HCT116 (cell line): ENCODE results near the gene KIF18A. TPM values are rescaled to one million over a fixed set of nuclear protein-coding genes. Genes with fewer than 3 reads are reported as not detected.

Experiments used
- ATAC-seq: fragments of 200-7000 bp; cut with Tn5 transposase; 2 replicates; pipeline ENCODE4 v1.9.1; 2020; ENCODE audit warnings: mild to moderate bottlenecking, moderate library complexity
- BruUV-seq: library from RNA; stranded (reverse); fragments of 400-500 nt; replicated peaks from 2 replicates; lab custom pipeline; 2021; lab: Mats Ljungman, UMichigan
- CTCF ChIA-PET: fragments of 300-600 bp; sonication (Branson Sonifier 250); formaldehyde crosslinking; loops from one replicate; lab custom pipeline; 2021; ENCODE audit warnings: antibody characterized with exemption; lab: Charles Lee
- POLR2A ChIA-PET: fragments of 300-600, 350-600 bp; sonication (Branson Sonifier 250); formaldehyde crosslinking; loops from one replicate; lab custom pipeline; 2021; ENCODE audit warnings: antibody characterized with exemption; lab: Charles Lee
- RAD21 ChIA-PET, 2 experiments: fragments of 300-600 bp; sonication (Branson Sonifier 250); formaldehyde crosslinking; loops; one replicate each; lab custom pipeline; 2023; ENCODE audit warnings: low total read pairs in 2 of 2; ENCODE audit not compliant: uncharacterized antibody in 2 of 2, unreplicated experiment in 2 of 2, low non-redundant PET in 1 of 2; lab: Charles Lee
- DNase-seq: peaks from one replicate; pipeline ENCODE4 v3.0.0-alpha.2; 2010; ENCODE audit warnings: low read depth, low spot score
- H2AFZ ChIP-seq: fragments of 200-600 bp; shearing (Covaris generic), sonication (generic); 2 replicates; pipeline ENCODE4 v1.6.1; 2017; ENCODE audit warnings: low read depth, mixed run types, mixed read lengths, antibody characterized with exemption, low read length; ENCODE audit not compliant: poor library complexity, severe bottlenecking
- H3K27ac ChIP-seq: 2 replicates; pipeline ENCODE4 v1.5.1; 2012; ENCODE audit warnings: low read depth, low read length
- H3K27me3 ChIP-seq: fragments of 200-600 bp; sonication (generic); 2 replicates; pipeline ENCODE4 v1.6.1; 2016; ENCODE audit warnings: mixed run types, low read length, mixed read lengths; ENCODE audit not compliant: insufficient read depth
- H3K36me3 ChIP-seq, 2 experiments: fragments of 200-500 bp in 1 of 2; fragments of 200-600 bp in 1 of 2; sonication (Bioruptor generic) in 1 of 2; sonication (generic) in 1 of 2; 2 replicates each; pipeline versions ENCODE4 v1.5.1 to v1.6.1; 2014 to 2016; ENCODE audit warnings: low read length in 2 of 2, inconsistent platforms in 1 of 2, mixed read lengths in 1 of 2, mixed run types in 1 of 2; ENCODE audit not compliant: insufficient read depth in 2 of 2, control insufficient read depth in 1 of 2
- H3K4me1 ChIP-seq, 2 experiments: fragments of 200-600 bp in 1 of 2; sonication (generic) in 1 of 2; 2 replicates each; pipeline versions ENCODE4 v1.5.1 to v1.6.1; 2012 to 2017; ENCODE audit warnings: low read length in 2 of 2, inconsistent platforms in 1 of 2, mild to moderate bottlenecking in 1 of 2, mixed read lengths in 1 of 2, mixed run types in 1 of 2, moderate library complexity in 1 of 2; ENCODE audit not compliant: insufficient read depth in 2 of 2, control insufficient read depth in 1 of 2
- H3K4me2 ChIP-seq: fragments of 200-600 bp; sonication (generic); 2 replicates; pipeline ENCODE4 v1.6.1; 2017; ENCODE audit warnings: mixed run types, low read length, mixed read lengths
- H3K4me3 ChIP-seq, 2 experiments: fragments of 200-600 bp in 1 of 2; sonication (generic) in 1 of 2; replicated peaks in 1 of 2; 2 replicates each; pipeline ENCODE4 v1.5.1; 2011 to 2016; ENCODE audit warnings: low read length in 2 of 2, control low read depth in 1 of 2, low read depth in 1 of 2, mild to moderate bottlenecking in 1 of 2, mixed read lengths in 1 of 2, mixed run types in 1 of 2
- H3K79me2 ChIP-seq: fragments of 200-600 bp; sonication (generic); 2 replicates; pipeline ENCODE4 v1.6.1; 2017; ENCODE audit warnings: mild to moderate bottlenecking, mixed run types, low read length, moderate library complexity, mixed read lengths; ENCODE audit not compliant: insufficient read depth
- H3K9ac ChIP-seq: fragments of 200-600 bp; sonication (generic); 2 replicates; pipeline ENCODE4 v1.6.1; 2016; ENCODE audit warnings: low read length, mixed read lengths
- H3K9me2 ChIP-seq: fragments of 200-600 bp; sonication (generic), shearing (Covaris generic); 2 replicates; pipeline ENCODE4 v1.6.1; 2017; ENCODE audit warnings: mixed run types, mild to moderate bottlenecking, moderate library complexity; ENCODE audit not compliant: insufficient read depth
- H3K9me3 ChIP-seq, 2 experiments: fragments of 200-500 bp in 1 of 2; fragments of 200-600 bp in 1 of 2; sonication (Bioruptor generic) in 1 of 2; sonication (generic) in 1 of 2; 2 replicates each; pipeline ENCODE4 v1.6.1; 2014 to 2017; ENCODE audit warnings: low read length in 2 of 2, mixed read lengths in 2 of 2, inconsistent platforms in 1 of 2, low read depth in 1 of 2, mild to moderate bottlenecking in 1 of 2, mixed run types in 1 of 2, moderate library complexity in 1 of 2; ENCODE audit not compliant: control insufficient read depth in 1 of 2, insufficient read depth in 1 of 2
- H4K20me1 ChIP-seq: fragments of 200-600 bp; sonication (generic), shearing (Covaris generic); 2 replicates; pipeline ENCODE4 v1.6.1; 2017; ENCODE audit warnings: mixed run types, mild to moderate bottlenecking, moderate library complexity; ENCODE audit not compliant: insufficient read depth
- CEBPB ChIP-seq: IDR thresholded peaks from 2 replicates; pipeline ENCODE4 v1.6.1; 2012; ENCODE audit warnings: low read depth
- EGR1 ChIP-seq: IDR thresholded peaks from 2 replicates; pipeline ENCODE4 v1.6.1; 2012; ENCODE audit warnings: low read depth
- EZH2phosphoT487 ChIP-seq: fragments of 200-600 bp; IDR thresholded peaks from 2 replicates; pipeline ENCODE4 v1.6.1; 2018; ENCODE audit warnings: antibody characterized with exemption, borderline replicate concordance
- JUND ChIP-seq: IDR thresholded peaks from 2 replicates; pipeline ENCODE4 v1.6.1; 2012
- POLR2A ChIP-seq: IDR thresholded peaks from 2 replicates; pipeline ENCODE4 v1.7.0; 2011; ENCODE audit warnings: borderline replicate concordance; ENCODE audit not compliant: insufficient read depth, insufficient read length; ENCODE audit errors: extremely low read depth
- POLR2AphosphoS5 ChIP-seq: IDR thresholded peaks from 2 replicates; pipeline ENCODE4 v1.6.1; 2011; ENCODE audit warnings: mild to moderate bottlenecking, low read depth, low read length, moderate library complexity
- RAD21 ChIP-seq: IDR thresholded peaks from 2 replicates; pipeline ENCODE4 v1.6.1; 2012; ENCODE audit warnings: low read depth, mild to moderate bottlenecking
- SP1 ChIP-seq: IDR thresholded peaks from 2 replicates; pipeline ENCODE4 v1.6.1; 2012; ENCODE audit warnings: low read depth
- SRF ChIP-seq: IDR thresholded peaks from 2 replicates; pipeline ENCODE4 v1.6.1; 2012; ENCODE audit warnings: low read depth
- TCF7L2 ChIP-seq: IDR thresholded peaks from 2 replicates; pipeline ENCODE4 v1.7.0; 2011; ENCODE audit warnings: borderline replicate concordance, inconsistent platforms; ENCODE audit not compliant: insufficient read depth, insufficient read length; ENCODE audit errors: extremely low read depth
- YY1 ChIP-seq: IDR thresholded peaks from 2 replicates; pipeline ENCODE4 v1.6.1; 2011; ENCODE audit warnings: low read length, low read depth, moderate library complexity, mild to moderate bottlenecking; ENCODE audit not compliant: insufficient replicate concordance; ENCODE audit errors: extremely low read depth
- ZNF274 ChIP-seq: fragments of 200-500 bp; sonication (Bioruptor generic); IDR thresholded peaks from 2 replicates; pipeline ENCODE4 v1.6.1; 2014; ENCODE audit warnings: mild to moderate bottlenecking, low read depth, low read length, inconsistent platforms
- intact Hi-C: fragments of 100-400 bp; cut with micrococcal nuclease; formaldehyde crosslinking; loops from 2 replicates; pipeline ENCODE4 v1.10.0; 2022
- total RNA-seq: library from RNA; stranded (reverse); gene quantifications from one replicate; pipeline ENCODE4 v1.2.1, GENCODE V29; 2021; ENCODE audit not compliant: unreplicated experiment
- TF ChIP-seq, protein P1 (sequence below): IDR thresholded peaks from 2 replicates; pipeline ENCODE4 v1.6.1; 2012; ENCODE audit warnings: low read depth
- TF ChIP-seq, protein P2 (sequence below): IDR thresholded peaks from 2 replicates; pipeline ENCODE4 v1.6.1; 2011; ENCODE audit warnings: mild to moderate bottlenecking, low read length, moderate library complexity; ENCODE audit not compliant: insufficient replicate concordance; ENCODE audit errors: extremely low read depth
- TF ChIP-seq, protein P3 (sequence below): IDR thresholded peaks from 2 replicates; pipeline ENCODE4 v1.6.1; 2012
- TF ChIP-seq, protein P4 (sequence below): IDR thresholded peaks from 2 replicates; pipeline ENCODE4 v1.6.1; 2012

KIF18A gene
- total RNA-seq, 1 experiment from 2014 or later: 50.7 TPM

DNA sequence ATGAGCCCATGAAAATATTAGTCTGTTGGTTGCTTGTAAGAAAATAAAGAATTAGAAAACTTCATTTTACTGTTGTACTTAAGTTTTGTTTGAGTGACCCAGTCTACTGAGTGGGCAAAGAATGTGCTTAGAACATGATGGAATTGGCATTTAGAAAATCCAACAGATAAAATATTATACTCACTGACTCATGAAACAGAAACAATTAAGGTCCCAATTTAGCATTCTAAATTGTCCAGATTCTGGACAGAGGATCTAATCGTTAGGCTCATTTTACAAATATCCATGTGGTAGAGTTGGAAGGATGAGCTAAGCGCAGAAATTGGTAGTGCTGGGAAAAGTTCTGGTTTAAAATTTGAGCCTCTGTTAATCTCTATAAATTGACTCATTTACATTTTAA lies 45.6 kb upstream of the KIF18A start (continued):
- TF ChIP-seq, protein P1, sequence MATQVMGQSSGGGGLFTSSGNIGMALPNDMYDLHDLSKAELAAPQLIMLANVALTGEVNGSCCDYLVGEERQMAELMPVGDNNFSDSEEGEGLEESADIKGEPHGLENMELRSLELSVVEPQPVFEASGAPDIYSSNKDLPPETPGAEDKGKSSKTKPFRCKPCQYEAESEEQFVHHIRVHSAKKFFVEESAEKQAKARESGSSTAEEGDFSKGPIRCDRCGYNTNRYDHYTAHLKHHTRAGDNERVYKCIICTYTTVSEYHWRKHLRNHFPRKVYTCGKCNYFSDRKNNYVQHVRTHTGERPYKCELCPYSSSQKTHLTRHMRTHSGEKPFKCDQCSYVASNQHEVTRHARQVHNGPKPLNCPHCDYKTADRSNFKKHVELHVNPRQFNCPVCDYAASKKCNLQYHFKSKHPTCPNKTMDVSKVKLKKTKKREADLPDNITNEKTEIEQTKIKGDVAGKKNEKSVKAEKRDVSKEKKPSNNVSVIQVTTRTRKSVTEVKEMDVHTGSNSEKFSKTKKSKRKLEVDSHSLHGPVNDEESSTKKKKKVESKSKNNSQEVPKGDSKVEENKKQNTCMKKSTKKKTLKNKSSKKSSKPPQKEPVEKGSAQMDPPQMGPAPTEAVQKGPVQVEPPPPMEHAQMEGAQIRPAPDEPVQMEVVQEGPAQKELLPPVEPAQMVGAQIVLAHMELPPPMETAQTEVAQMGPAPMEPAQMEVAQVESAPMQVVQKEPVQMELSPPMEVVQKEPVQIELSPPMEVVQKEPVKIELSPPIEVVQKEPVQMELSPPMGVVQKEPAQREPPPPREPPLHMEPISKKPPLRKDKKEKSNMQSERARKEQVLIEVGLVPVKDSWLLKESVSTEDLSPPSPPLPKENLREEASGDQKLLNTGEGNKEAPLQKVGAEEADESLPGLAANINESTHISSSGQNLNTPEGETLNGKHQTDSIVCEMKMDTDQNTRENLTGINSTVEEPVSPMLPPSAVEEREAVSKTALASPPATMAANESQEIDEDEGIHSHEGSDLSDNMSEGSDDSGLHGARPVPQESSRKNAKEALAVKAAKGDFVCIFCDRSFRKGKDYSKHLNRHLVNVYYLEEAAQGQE: no peak
- TF ChIP-seq POLR2AphosphoS5 (no peak), ZNF274 (no peak), EGR1 (no peak)

GRCh38 chr11:28152743-28153142 lies 44.8 kb upstream of the KIF18A start:
- Histone ChIP-seq H3K4me3 (no peak overlapping the region), H3K4me2 (no peak overlapping the region), H3K9me2 (no peaks in the 10 kb centered on the region; the same call in 1 of the 2 replicates), H3K9ac (no peak overlapping the region), H3K79me2 (peaks cover 16% of the 10 kb centered on the region), H4K20me1 (no peaks in the 10 kb centered on the region), H3K4me1 (peaks cover 3 to 5% of the 10 kb centered on the region in 2 experiments; a peak in 3 of 4 replicates), H3K36me3 (peaks cover 0 to 8% of the 10 kb centered on the region in 2 experiments; a peak in 1 of 4 replicates), H2AFZ (no peak overlapping the region), H3K27ac (no peak overlapping the region), H3K27me3 (no peaks in the 10 kb centered on the region), H3K9me3 (no peaks in the 10 kb centered on the region)
- RAD21 ChIA-PET: no interaction called here
- POLR2A ChIA-PET: no interaction called here
- DNase-seq: no peak
- BruUV-seq: no TSS peak
- ATAC-seq: no peak
- intact Hi-C loops: no loop called here
- CTCF ChIA-PET: no interaction called here
- TF ChIP-seq CEBPB (no peak), TCF7L2 (no peak), SP1 (no peak), SRF (no peak), RAD21 (no peak), YY1 (no peak), EZH2phosphoT487 (no peak), POLR2AphosphoS5 (no peak), POLR2A (no peak), JUND (no peak)
- TF ChIP-seq, protein P2, sequence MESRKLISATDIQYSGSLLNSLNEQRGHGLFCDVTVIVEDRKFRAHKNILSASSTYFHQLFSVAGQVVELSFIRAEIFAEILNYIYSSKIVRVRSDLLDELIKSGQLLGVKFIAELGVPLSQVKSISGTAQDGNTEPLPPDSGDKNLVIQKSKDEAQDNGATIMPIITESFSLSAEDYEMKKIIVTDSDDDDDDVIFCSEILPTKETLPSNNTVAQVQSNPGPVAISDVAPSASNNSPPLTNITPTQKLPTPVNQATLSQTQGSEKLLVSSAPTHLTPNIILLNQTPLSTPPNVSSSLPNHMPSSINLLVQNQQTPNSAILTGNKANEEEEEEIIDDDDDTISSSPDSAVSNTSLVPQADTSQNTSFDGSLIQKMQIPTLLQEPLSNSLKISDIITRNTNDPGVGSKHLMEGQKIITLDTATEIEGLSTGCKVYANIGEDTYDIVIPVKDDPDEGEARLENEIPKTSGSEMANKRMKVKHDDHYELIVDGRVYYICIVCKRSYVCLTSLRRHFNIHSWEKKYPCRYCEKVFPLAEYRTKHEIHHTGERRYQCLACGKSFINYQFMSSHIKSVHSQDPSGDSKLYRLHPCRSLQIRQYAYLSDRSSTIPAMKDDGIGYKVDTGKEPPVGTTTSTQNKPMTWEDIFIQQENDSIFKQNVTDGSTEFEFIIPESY: no peak
- TF ChIP-seq, protein P3, sequence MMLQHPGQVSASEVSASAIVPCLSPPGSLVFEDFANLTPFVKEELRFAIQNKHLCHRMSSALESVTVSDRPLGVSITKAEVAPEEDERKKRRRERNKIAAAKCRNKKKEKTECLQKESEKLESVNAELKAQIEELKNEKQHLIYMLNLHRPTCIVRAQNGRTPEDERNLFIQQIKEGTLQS: no peak
- TF ChIP-seq, protein P1: no peak
- TF ChIP-seq, protein P4, sequence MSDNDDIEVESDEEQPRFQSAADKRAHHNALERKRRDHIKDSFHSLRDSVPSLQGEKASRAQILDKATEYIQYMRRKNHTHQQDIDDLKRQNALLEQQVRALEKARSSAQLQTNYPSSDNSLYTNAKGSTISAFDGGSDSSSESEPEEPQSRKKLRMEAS: no peak
